ENCODE results near the gene SMARCB1.

DNA sequence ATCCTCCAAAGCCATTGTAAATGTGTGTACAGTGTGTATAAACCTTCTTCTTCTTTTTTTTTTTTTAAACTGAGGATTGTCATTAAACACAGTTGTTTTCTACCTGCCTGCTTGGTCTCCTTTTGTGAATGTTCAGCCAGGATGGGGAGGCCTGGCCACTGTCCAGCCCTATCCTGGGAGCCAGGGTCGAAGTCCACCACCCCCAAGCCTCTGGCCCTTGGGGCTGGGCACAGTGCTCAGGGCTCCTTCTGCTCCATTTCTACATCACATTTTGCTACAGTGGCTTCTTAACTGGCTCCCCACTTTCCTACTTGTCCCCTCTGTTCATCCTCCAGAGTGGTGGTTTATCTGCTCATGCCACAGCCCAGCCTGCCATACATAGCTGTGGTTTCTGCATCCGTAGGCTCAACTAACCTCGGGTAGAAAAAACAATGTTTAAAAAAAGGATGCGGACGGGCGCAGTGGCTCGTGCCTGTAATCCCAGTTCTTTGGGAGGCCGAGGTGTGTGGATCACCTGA is 2.5 kb upstream of the SMARCB1 start:
- no peak for TF ChIP-seq POLR2A (IDR thresholded peaks at IDR 0.05; ENCODE audit: low read depth, low read length)
- TF ChIP-seq TAF1 (IDR thresholded peaks at IDR 0.05; ENCODE audit: low read depth, low read length): no peak
- no peak for TF ChIP-seq POLR2AphosphoS5 (IDR thresholded peaks at IDR 0.05; ENCODE audit: low read depth, low read length)
- TF ChIP-seq SPI1 (IDR thresholded peaks at IDR 0.05; ENCODE audit: low read depth, low read length): no peak
- TF ChIP-seq POU2F2 (IDR thresholded peaks at IDR 0.05; ENCODE audit: low read depth, low read length): no peak
